GM19324 (cell line): ENCODE measurements around the gene TMEM97.
"Not testable (repeated sequence)": the region's sequence is repeated elsewhere in the genome, so short reads cannot be mapped to it uniquely, and the experiment has no call there.

Source experiments
- ATAC-seq: cut with Tn5 transposase; IDR thresholded peaks from one replicate; pipeline ENCODE4 v1.9.1; 2021; ENCODE audit warnings: mild to moderate bottlenecking, moderate library complexity; ENCODE audit not compliant: unreplicated experiment, low FRiP score

Gene TMEM97

GRCh38 chr17:28318759-28319597, at the start of gene TMEM97:
Gene TMEM97 (plus strand): TSS chr17:28319200. CDS start chr17:28319240, 40 bp downstream.
- ATAC-seq, result peak; percentile 98

DNA sequence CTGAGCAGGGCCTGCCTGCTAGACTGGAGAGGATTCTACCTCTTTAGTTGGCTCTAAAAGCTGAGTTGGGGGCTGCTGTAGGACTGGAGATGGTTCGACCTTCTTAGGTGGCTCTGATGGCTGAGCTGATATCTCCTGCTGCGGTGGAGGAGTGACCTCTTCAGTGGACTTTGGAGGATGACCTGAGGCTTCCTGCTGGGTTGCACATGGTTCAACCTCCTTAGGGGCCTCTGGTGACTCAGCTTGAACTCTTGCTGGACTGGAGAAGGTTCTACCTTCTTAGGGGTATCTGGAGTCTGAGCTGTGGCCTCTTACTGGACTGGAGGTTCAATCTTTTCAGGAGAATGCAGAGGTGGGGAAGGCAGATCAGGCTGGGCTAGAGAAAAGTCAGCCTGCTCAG, 48.9 kb upstream of the TMEM97 start:
- no peak for ATAC-seq

DNA sequence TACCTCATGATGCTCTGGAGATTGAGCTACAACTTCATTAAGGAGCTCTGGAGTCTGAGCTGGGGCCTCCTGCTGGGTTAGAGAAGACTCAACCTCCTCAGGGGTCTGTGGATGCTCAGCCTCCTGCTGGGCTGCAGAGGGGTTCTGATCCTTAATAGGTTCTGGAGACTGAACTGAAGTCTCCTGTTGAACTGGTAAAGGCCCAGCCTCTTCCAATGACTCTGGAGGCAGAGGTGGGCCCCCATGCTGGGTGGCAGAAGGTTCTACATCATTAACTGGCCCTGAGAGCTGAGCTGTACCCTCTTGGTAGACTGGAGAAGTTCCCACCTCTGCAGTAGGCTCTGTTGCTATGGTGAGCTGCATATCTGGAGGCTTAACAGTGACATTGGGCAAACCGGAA, 48.1 kb upstream of the TMEM97 start:
- no peak for ATAC-seq

GRCh38 chr17:28271431-28271830, 47.6 kb upstream of the TMEM97 start:
- ATAC-seq, result no peak

- no peak for ATAC-seq
These were observed 46.8 kb upstream of the TMEM97 start for GRCh38 chr17:28272166-28272565.

DNA sequence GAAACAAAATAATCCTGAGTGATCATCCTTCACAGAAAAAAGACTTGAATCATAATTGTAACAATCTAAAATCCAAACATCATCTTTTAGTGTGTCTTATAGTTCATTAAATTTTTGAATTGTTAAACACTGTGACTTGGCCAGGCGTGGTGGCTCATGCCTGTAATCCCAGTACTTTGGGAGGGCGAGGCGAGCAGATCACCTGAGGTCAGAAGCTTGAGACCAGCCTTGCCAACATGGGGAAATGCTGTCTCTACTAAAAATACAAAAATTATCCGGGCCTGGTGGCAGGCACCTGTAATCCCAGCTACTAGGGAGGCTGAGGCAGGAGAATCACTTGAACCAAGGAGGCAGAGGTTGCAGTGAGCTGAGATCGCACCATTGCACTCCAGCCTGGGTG, 45.7 kb upstream of the TMEM97 start:
- not testable (repeated sequence) for ATAC-seq

DNA sequence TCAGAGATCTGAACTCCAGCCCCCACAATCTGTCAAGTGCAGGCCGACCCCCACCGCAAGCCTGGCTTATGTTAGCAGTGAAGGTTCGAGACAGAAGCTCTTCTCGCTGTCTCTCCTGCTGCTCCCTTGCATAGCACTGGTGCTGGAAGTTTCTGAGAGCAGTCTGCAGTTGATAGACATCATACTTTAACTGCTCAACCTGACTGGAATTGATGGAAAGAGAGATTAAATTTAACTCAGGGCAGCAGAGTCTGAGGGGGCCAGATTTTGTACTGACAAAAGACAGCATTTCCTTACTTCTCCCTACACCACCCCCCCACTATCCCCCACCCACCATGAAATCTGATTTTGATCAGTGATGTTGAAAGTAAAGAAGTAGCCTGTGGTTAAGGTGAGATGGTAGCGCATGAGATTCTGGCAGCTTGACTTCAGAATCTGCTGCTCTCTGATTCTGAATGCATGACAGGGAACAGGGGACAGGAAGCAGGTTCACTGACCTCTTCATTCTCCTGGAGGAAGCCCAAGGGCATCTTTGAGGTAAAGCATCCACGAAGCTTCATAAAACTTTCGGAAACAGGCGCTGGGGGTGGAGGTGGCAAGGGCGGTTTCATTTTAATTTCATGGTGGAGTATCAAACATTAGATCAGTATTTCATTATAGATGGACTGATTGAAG, 44.3 kb upstream of the TMEM97 start:
- ATAC-seq, result no peak

DNA sequence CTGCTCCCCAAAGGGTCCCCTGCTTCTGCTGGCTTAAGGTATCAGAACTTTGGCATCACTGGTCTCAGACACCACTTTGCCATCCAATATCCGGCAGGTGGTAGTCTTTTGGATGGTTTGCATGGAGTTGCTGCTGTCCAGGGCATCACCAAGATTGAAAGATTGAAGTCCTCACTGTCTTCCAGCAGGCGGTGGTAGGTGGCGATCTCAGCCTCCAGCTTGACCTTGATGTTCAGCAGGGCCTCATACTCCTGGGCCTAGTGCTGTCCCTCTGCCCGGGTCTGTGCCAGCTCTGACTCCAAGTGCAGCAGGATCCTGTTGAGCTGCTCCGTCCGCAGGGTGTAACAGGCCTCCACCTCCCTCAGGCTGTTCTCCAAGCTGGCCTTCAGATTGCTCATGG, 43.0 kb upstream of the TMEM97 start:
- ATAC-seq, result no peak

- no peak for ATAC-seq
These were observed 39.6 kb upstream of the TMEM97 start for GRCh38 chr17:28279411-28279810.

DNA sequence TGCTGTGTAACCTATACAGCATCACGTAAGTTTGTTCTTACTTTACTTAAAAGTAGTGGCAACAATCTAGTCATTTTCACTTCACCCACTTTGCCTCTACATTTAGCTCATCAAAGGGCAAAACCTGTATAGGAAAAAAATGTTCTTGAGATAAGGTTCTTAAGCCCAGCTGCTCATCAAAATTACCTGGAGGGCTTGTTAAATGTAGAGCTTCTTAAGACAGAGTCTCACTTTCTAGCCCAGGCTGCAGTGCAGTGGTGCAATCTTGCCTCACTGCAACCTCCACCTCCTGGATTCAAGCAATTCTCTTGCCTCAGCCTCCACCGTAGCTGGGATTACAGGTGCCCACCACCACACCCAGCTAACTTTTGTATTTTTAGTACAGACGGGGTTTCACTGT, 38.2 kb upstream of the TMEM97 start:
- no peak for ATAC-seq

DNA sequence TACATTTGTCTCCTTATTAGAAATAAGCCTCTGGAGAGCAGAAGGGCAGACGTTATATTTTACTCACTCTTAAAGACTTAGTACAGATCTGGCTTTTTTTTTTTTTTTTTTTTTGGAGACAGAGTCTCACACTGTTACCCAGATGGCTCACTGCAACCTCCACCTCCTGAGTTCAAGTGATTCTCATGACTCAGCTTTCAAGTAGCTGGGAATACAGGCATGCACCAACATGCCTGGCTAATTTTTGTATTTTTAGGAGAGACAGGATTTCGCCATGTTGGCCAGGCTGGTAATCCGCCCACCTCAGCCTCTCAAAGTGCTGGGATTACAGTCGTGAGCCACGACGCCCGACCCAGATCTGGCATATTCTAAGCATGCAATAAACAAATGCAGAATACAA, 36.4 kb upstream of the TMEM97 start:
- ATAC-seq, result no peak

DNA sequence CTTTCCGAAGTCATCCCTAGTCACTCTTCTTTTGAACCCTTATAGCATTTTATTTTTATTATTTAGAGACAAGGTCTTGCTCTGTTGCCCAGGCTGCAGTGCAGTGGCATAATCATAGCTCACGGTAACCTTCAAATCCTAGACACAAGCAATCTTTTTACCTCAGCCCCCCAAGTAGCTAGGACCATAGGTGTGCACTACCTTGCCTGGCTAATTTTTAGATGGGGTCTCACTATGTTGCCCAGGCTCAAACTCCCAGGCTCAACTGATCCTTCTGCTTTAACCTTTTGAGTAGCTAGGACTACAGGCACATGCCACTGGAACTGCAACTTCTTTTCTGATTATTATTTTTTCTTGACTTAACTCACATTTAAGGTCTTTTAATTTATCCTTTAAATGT, 33.0 kb upstream of the TMEM97 start:
- ATAC-seq, result no peak

- no peak for ATAC-seq
These were observed 28.3 kb upstream of the TMEM97 start for GRCh38 chr17:28290703-28291102.

DNA sequence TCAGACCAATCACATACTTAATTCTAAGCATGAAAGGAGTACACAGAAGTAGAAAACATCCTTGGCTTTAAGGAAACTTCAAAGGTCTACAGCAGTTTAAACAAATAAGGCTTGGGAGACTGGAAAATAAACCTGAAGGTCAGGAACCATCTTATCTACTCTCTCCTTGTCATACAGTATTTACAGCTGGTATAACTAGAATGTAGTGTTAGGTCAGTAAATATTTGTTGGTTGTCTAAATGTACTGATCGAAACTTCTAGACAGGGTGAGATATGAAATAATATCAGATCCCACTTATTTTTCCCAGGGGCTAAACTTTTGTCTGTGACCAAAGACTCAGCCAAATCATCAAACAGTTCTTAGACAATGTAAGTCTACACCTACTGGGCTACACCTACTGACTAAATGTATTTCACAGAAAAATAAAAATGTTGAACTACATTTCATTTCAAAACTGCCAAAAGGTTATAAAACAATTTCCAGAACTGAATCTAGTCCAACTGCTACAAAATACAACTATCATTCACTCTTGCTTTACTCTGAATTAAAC, 27.1 kb upstream of the TMEM97 start:
- ATAC-seq, result no peak

DNA sequence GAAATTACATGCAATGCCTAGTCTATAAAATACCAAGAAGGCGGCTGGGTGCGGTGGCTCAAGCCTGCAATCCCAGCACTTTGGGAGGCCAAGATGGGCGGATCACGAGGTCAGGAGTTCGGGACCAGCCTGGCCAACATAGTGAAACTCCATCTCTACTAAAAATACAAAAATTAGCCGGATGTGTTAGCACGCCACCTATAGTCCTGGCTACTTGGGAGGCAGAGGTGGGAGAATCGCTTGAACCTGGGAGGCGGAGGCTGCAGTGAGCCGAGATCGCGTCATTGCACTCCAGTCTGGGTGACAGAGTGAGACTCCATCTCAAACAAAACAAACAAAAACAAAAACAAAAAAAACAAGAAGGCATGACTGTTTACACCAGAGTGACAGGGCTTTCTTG, 26.1 kb upstream of the TMEM97 start:
- not testable (repeated sequence) for ATAC-seq

GRCh38 chr17:28293994-28294393, 25.0 kb upstream of the TMEM97 start:
- no peak for ATAC-seq

DNA sequence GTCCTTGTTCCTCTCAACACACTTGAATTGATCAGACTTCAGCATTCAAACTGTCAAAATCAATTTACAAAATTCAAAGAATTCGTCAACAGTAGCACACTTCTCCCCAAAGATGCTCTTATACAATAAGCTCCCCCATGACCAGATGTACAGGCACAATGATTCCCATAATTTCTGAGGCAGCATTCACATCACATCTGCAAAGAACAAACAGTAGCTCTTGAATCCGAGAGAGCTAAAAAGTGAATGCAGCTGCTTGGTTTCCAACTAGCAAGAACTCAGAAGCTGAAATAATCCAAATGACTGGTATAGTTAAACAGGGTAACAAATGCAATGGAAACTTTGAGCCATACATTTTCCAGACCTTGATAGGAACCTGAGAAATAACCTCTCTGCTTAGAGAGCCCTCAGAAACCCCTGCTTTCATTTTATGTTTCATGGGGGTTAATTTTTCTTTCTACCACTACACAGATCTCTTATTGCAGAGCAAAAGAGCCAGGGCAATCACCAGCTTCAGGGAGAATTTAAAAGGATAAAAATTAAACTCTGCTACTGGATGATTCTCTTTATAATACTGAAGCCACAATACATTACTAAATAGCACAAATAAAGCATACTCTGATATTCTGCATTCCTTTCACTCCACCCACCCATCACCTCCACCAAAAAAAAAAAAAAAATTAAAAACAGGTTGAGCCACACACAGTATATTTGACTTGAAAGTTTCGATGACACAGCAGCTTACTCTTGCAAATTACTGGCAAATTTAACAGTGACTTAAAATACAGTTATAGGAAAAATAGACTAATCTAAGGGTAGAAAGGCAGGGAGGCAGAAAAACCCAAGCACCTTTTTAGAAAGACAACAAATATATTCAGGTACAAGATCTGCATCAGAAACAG, 23.1 kb upstream of the TMEM97 start:
- no peak for ATAC-seq

- ATAC-seq, result no peak
These were observed 20.6 kb upstream of the TMEM97 start for GRCh38 chr17:28298449-28298848.

GRCh38 chr17:28306954-28307401, 12.0 kb upstream of the TMEM97 start:
- ATAC-seq, result no peak

DNA sequence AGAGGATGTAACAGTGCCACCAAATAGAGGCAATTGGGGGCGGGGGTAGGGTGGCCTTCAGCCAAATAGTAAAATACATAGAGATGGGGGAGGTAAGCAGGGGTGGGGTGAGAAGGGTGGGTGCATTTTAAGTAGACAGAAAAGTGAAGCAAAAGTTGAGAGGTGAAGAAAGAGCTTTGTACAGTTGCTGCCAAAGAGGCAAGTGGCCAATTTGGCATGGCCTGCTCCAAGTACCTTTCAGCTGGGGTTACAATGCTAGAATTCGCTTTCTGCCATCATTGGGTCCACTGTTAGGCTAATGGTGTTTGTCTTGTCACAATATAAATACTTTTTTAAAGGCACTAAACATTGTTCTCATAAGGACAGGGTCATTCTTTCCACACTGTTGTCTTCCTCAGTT, 5.2 kb upstream of the TMEM97 start:
- ATAC-seq, result no peak
